Parathyroid adenoma (tissue), 2 donors: ENCODE results near the gene EVPL.
A peak's percentile ranks its signal among the peaks of the same experiment; 100 is the strongest.

ENCODE experiments used
- H2AFZ ChIP-seq: fragments of 300-600 bp; sonication (generic); one replicate; pipeline ENCODE4 v1.7.0; 2017; ENCODE audit warnings: antibody characterized with exemption, mild to moderate bottlenecking
- H3K27ac ChIP-seq: fragments of 300-600 bp; sonication (generic); one replicate; pipeline ENCODE4 v1.7.0; 2017
- H3K27me3 ChIP-seq: fragments of 300-600 bp; sonication (generic); one replicate; pipeline ENCODE4 v1.7.0; 2017; ENCODE audit warnings: low read length; ENCODE audit not compliant: control insufficient read depth, insufficient read depth
- H3K36me3 ChIP-seq: fragments of 300-600 bp; sonication (generic); one replicate; pipeline ENCODE4 v1.7.0; 2017; ENCODE audit warnings: low read length; ENCODE audit not compliant: control insufficient read depth, insufficient read depth
- H3K4me1 ChIP-seq: fragments of 300-600 bp; sonication (generic); one replicate; pipeline ENCODE4 v1.7.0; 2017; ENCODE audit warnings: control low read depth
- H3K4me2 ChIP-seq: fragments of 300-600 bp; sonication (generic); one replicate; pipeline ENCODE4 v1.7.0; 2017; ENCODE audit warnings: low read length
- H3K4me3 ChIP-seq: fragments of 300-600 bp; sonication (generic); one replicate; pipeline ENCODE4 v1.7.0; 2017; ENCODE audit warnings: low read depth, low read length
- H3K79me2 ChIP-seq: fragments of 300-600 bp; sonication (generic); one replicate; pipeline ENCODE4 v1.7.0; 2017; ENCODE audit warnings: control low read depth
- H3K9ac ChIP-seq: fragments of 300-600 bp; sonication (generic); one replicate; pipeline ENCODE4 v1.7.0; 2017; ENCODE audit warnings: mild to moderate bottlenecking
- H3K9me3 ChIP-seq: fragments of 300-600 bp; sonication (generic); one replicate; pipeline ENCODE4 v1.7.0; 2017; ENCODE audit warnings: low read length; ENCODE audit not compliant: control insufficient read depth
- TF ChIP-seq, protein P1 (sequence below): fragments of 300-600 bp; sonication (generic); IDR thresholded peaks from one replicate; pipeline ENCODE4 v1.7.0; 2017; ENCODE audit warnings: antibody characterized with exemption, mild to moderate bottlenecking
- donor health status: primary hyperparathyroidism.

The EVPL gene

GRCh38 chr17:76050538-76051467 is 23.7 kb upstream of the EVPL start:
- H3K79me2 ChIP-seq = no peaks in the 10 kb centered on the region
- H3K36me3 ChIP-seq = no peaks in the 10 kb centered on the region
- no peak overlapping the region for H2AFZ ChIP-seq
- no peak overlapping the region for H3K4me3 ChIP-seq
- no peaks in the 10 kb centered on the region for H3K27me3 ChIP-seq
- no peak overlapping the region for H3K27ac ChIP-seq
- TF ChIP-seq, protein P1, sequence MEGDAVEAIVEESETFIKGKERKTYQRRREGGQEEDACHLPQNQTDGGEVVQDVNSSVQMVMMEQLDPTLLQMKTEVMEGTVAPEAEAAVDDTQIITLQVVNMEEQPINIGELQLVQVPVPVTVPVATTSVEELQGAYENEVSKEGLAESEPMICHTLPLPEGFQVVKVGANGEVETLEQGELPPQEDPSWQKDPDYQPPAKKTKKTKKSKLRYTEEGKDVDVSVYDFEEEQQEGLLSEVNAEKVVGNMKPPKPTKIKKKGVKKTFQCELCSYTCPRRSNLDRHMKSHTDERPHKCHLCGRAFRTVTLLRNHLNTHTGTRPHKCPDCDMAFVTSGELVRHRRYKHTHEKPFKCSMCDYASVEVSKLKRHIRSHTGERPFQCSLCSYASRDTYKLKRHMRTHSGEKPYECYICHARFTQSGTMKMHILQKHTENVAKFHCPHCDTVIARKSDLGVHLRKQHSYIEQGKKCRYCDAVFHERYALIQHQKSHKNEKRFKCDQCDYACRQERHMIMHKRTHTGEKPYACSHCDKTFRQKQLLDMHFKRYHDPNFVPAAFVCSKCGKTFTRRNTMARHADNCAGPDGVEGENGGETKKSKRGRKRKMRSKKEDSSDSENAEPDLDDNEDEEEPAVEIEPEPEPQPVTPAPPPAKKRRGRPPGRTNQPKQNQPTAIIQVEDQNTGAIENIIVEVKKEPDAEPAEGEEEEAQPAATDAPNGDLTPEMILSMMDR = no peak
- H3K4me2 ChIP-seq = peak overlapping the region; percentile 48
- H3K9ac ChIP-seq = no peak overlapping the region
- no peaks in the 10 kb centered on the region for H3K9me3 ChIP-seq
- peaks cover 18% of the 10 kb centered on the region for H3K4me1 ChIP-seq

DNA sequence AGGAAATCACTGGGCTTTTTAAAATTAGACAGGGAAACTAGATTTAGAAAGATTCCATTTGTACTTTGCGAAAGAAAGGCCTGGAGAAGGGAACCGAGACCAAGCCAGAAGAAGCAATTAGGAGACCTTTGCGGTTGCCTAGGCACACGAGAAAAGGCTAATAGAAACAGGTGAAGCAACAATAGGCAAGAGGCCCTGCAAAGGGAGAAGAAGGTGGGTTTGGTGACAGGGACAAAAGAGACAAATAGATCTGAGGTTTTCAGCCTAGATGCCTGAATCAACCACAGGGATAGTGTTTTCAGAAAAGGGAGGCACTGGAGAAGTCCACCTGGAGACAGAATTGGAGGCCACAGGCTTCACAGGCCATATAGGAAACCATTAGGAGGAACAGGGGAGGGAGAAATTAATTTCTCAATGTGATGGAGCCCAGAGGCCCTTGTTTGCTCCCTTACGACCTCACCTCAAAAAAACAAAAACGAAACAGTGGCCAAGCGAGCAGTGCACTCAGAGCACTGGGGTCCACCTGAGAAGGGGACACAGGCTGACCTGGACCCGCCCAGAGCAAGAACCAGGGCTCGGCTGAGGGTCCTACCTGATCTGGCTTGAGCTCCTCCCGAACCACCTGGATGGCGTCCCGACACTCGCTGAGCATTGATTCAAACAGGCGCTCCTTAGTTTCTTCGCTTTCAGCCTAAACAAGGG is 22.9 kb upstream of the EVPL start:
- H3K36me3 ChIP-seq = no peaks in the 10 kb centered on the region
- TF ChIP-seq, protein P1 = no peak
- no peak overlapping the region for H3K27ac ChIP-seq

GRCh38 chr17:76049239-76049638 is 22.1 kb upstream of the EVPL start:
- no peak overlapping the region for H3K4me3 ChIP-seq
- peaks cover 34% of the 10 kb centered on the region for H3K4me1 ChIP-seq
- TF ChIP-seq, protein P1 = no peak
- no peaks in the 10 kb centered on the region for H3K79me2 ChIP-seq
- H3K27ac ChIP-seq = no peak overlapping the region
- no peak overlapping the region for H3K9ac ChIP-seq
- no peak overlapping the region for H2AFZ ChIP-seq
- H3K9me3 ChIP-seq = no peaks in the 10 kb centered on the region
- H3K4me2 ChIP-seq = no peak overlapping the region
- no peaks in the 10 kb centered on the region for H3K36me3 ChIP-seq
- no peaks in the 10 kb centered on the region for H3K27me3 ChIP-seq

More for the DNA sequence above, 22.9 kb upstream of the EVPL start:
- Histone ChIP-seq H3K4me1 (peaks cover 26% of the 10 kb centered on the region), H2AFZ (no peak overlapping the region), H3K27me3 (no peaks in the 10 kb centered on the region), H3K9me3 (no peaks in the 10 kb centered on the region), H3K4me3 (no peak overlapping the region), H3K79me2 (no peaks in the 10 kb centered on the region), H3K9ac (no peak overlapping the region), H3K4me2 (no peak overlapping the region)

- Histone ChIP-seq H3K27me3 (no peaks in the 10 kb centered on the region), H3K36me3 (no peaks in the 10 kb centered on the region), H3K27ac (no peak overlapping the region), H3K4me1 (peaks cover 34% of the 10 kb centered on the region), H3K9ac (no peak overlapping the region), H3K4me2 (no peak overlapping the region), H2AFZ (no peak overlapping the region), H3K79me2 (no peaks in the 10 kb centered on the region), H3K9me3 (no peaks in the 10 kb centered on the region), H3K4me3 (no peak overlapping the region)
- TF ChIP-seq, protein P1 = no peak
Observed at GRCh38 chr17:76048711-76049110, 21.6 kb upstream of the EVPL start.
